GM23338 (cell line): ENCODE measurements around the gene MAG. TPM values are rescaled to one million over a fixed set of nuclear protein-coding genes. Genes with fewer than 3 reads are reported as not detected.

Experiments used
- ATAC-seq: fragments of 200-7000 bp; cut with Tn5 transposase; 3 replicates; pipeline ENCODE4 v1.9.1; 2020
- DNase-seq: peaks from one replicate; pipeline ENCODE4 v3.0.0-alpha.2; 2015; ENCODE audit warnings: low spot score
- H2AFZ ChIP-seq: fragments of 200-600 bp; sonication (generic); 2 replicates; pipeline ENCODE4 v1.8.0; 2016; ENCODE audit warnings: antibody characterized with exemption, mild to moderate bottlenecking, moderate library complexity
- H3F3A ChIP-seq: fragments of 200-600 bp; sonication (generic); replicated peaks from 2 replicates; pipeline ENCODE4 v1.8.0; 2017; ENCODE audit warnings: antibody characterized with exemption, mixed run types, low read depth
- H3K27ac ChIP-seq: fragments of 200-600 bp; sonication (generic); 2 replicates; pipeline ENCODE4 v1.6.1; 2016; ENCODE audit warnings: low read depth
- H3K27me3 ChIP-seq: fragments of 200-600 bp; sonication (generic); 2 replicates; pipeline ENCODE4 v1.8.0; 2016; ENCODE audit warnings: mild to moderate bottlenecking, mixed run types, moderate library complexity; ENCODE audit not compliant: insufficient read depth
- H3K36me3 ChIP-seq: fragments of 200-600 bp; sonication (generic); 2 replicates; pipeline ENCODE4 v1.8.0; 2016; ENCODE audit warnings: mild to moderate bottlenecking; ENCODE audit not compliant: insufficient read depth
- H3K4me1 ChIP-seq: fragments of 200-600 bp; sonication (generic); 2 replicates; pipeline ENCODE4 v1.8.0; 2016; ENCODE audit warnings: mild to moderate bottlenecking, moderate library complexity; ENCODE audit not compliant: insufficient read depth
- H3K4me2 ChIP-seq: fragments of 200-600 bp; sonication (generic); 2 replicates; pipeline ENCODE4 v1.7.1; 2017; ENCODE audit warnings: mixed run types
- H3K4me3 ChIP-seq: fragments of 200-600 bp; sonication (generic); 2 replicates; pipeline ENCODE4 v1.6.1; 2016; ENCODE audit warnings: mixed run types
- H3K79me2 ChIP-seq: fragments of 200-600 bp; sonication (generic); replicated peaks from 2 replicates; pipeline ENCODE4 v1.8.0; 2017; ENCODE audit warnings: mild to moderate bottlenecking; ENCODE audit not compliant: insufficient read depth
- H3K9me2 ChIP-seq: fragments of 200-600 bp; sonication (generic); 2 replicates; pipeline ENCODE4 v1.8.0; 2017; ENCODE audit not compliant: insufficient read depth
- H4K20me1 ChIP-seq: fragments of 200-600 bp; sonication (generic); replicated peaks from 2 replicates; pipeline ENCODE4 v1.8.0; 2017; ENCODE audit warnings: mild to moderate bottlenecking; ENCODE audit not compliant: insufficient read depth
- H3K27ac Mint-ChIP-seq: 2 replicates; pipeline ENCODE4 v1.8.0; 2020; ENCODE audit warnings: inconsistent platforms, mild to moderate bottlenecking, moderate library complexity, mixed read lengths
- H3K27me3 Mint-ChIP-seq: 3 replicates; pipeline ENCODE4 v1.8.0; 2022; ENCODE audit warnings: low read depth, mild to moderate bottlenecking, moderate library complexity, mixed read lengths, inconsistent platforms; ENCODE audit not compliant: insufficient read depth, poor library complexity
- H3K36me3 Mint-ChIP-seq: 3 replicates; pipeline ENCODE4 v1.8.0; 2021; ENCODE audit warnings: low read depth, mild to moderate bottlenecking, inconsistent platforms, moderate library complexity, mixed read lengths
- H3K4me1 Mint-ChIP-seq: 3 replicates; pipeline ENCODE4 v1.8.0; 2020; ENCODE audit warnings: mild to moderate bottlenecking, inconsistent platforms, mixed read lengths
- H3K4me3 Mint-ChIP-seq: 3 replicates; pipeline ENCODE4 v1.8.0; 2021; ENCODE audit warnings: moderate library complexity, mild to moderate bottlenecking, inconsistent platforms, mixed read lengths
- H3K9me3 Mint-ChIP-seq: 3 replicates; pipeline ENCODE4 v1.8.0; 2020; ENCODE audit warnings: moderate library complexity, mild to moderate bottlenecking, inconsistent platforms, mixed read lengths
- ETS1 ChIP-seq: IDR thresholded peaks from 2 replicates; pipeline ENCODE4 v1.6.1; 2016; ENCODE audit warnings: antibody characterized with exemption
- EZH2 ChIP-seq: fragments of 200-600 bp; sonication (generic); IDR thresholded peaks from one replicate; pipeline ENCODE4 v1.8.0; 2017; ENCODE audit warnings: antibody characterized with exemption, mild to moderate bottlenecking, low read depth; ENCODE audit not compliant: unreplicated experiment
- EZH2phosphoT487 ChIP-seq: fragments of 200-600 bp; sonication (generic); IDR thresholded peaks from one replicate; pipeline ENCODE4 v1.8.1; 2018; ENCODE audit warnings: antibody characterized with exemption; ENCODE audit not compliant: unreplicated experiment
- NANOG ChIP-seq: IDR thresholded peaks from 2 replicates; pipeline ENCODE4 v1.6.1; 2016; ENCODE audit warnings: antibody characterized with exemption, borderline replicate concordance
- POLR2AphosphoS5 ChIP-seq: IDR thresholded peaks from 2 replicates; pipeline ENCODE4 v1.6.1; 2016; ENCODE audit warnings: antibody characterized with exemption, low read depth
- REST ChIP-seq: IDR thresholded peaks from one replicate; pipeline ENCODE4 v1.6.1; 2018; ENCODE audit warnings: antibody characterized with exemption; ENCODE audit not compliant: unreplicated experiment
- ZNF462 ChIP-seq: fragments of 250-450 bp; sonication (Bioruptor Pico); IDR thresholded peaks from 2 replicates; pipeline ENCODE4 v1.5.0; 2020; ENCODE audit warnings: mild to moderate bottlenecking, moderate library complexity
- polyA plus RNA-seq: library from polyadenylated mRNA; unstranded; fragments of >200 nt; fragmentation: Nextera tagmentation; extraction: Ambion mirVana; gene quantifications from 2 replicates; pipeline ENCODE4 v1.2.1, GENCODE V29; 2016
- total RNA-seq: library from RNA; depleted of rRNA; stranded (reverse); fragments of >200 nt; shearing (Covaris generic); gene quantifications from 2 replicates; pipeline ENCODE4 v1.2.3, GENCODE V29; 2014

MAG gene
- total and polyA plus RNA-seq, 2 experiments from 2014 or later: 0.61 to 1.3 TPM

- H3K79me2 ChIP-seq: no peaks in the 10 kb centered on the region
- ATAC-seq (no peak), DNase-seq (no peak)
- H3K4me3 Mint-ChIP-seq: no peak overlapping the region
- no peaks in the 10 kb centered on the region for H3K9me3 Mint-ChIP-seq
- H3K4me3 ChIP-seq: no peak overlapping the region
- no peaks in the 10 kb centered on the region for H3F3A ChIP-seq
- no peak overlapping the region for H3K27ac ChIP-seq
- no peaks in the 10 kb centered on the region for H3K9me2 ChIP-seq
- H2AFZ ChIP-seq: no peak overlapping the region
- no peaks in the 10 kb centered on the region for H4K20me1 ChIP-seq
- H3K27ac Mint-ChIP-seq: no peak overlapping the region
- TF ChIP-seq EZH2: no peak
- TF ChIP-seq NANOG: no peak
- no peak for TF ChIP-seq POLR2AphosphoS5
- TF ChIP-seq EZH2phosphoT487: no peak
- TF ChIP-seq REST: no peak
- TF ChIP-seq ETS1: no peak
- TF ChIP-seq ZNF462: no peak
- no peaks in the 10 kb centered on the region for H3K27me3 ChIP-seq
- H3K4me1 Mint-ChIP-seq: peaks cover 5% of the 10 kb centered on the region
- no peaks in the 10 kb centered on the region for H3K4me1 ChIP-seq
- H3K4me2 ChIP-seq: no peak overlapping the region
- H3K36me3 ChIP-seq: no peaks in the 10 kb centered on the region
- peaks cover 2% of the 10 kb centered on the region for H3K27me3 Mint-ChIP-seq
- H3K36me3 Mint-ChIP-seq: no peaks in the 10 kb centered on the region
Measured at GRCh38 chr19:35360880-35361420, 69.0 kb downstream of the MAG start.
